Gastrocnemius medialis (tissue), 4 donors: ENCODE results near the gene HS3ST5.
"Not testable (repeated sequence)": the region's sequence is repeated elsewhere in the genome, so short reads cannot be mapped to it uniquely, and the experiment has no call there.

Source experiments
- POLR2A ChIP-seq, 2 donors: fragments of 450-650 bp; IDR thresholded peaks; one replicate each; pipeline ENCODE4 v1.6.1; 2017; ENCODE audit warnings: antibody characterized with exemption in 2 of 2, mild to moderate bottlenecking in 2 of 2, moderate library complexity in 2 of 2
- TF ChIP-seq, protein P1 (sequence below), 5 experiments: fragments of 450-650 bp in 3 of 5; fragments of 200-600 bp in 2 of 5; sonication (generic) in 2 of 5; IDR thresholded peaks in 4 of 5; conservative IDR thresholded peaks in 1 of 5; 1 replicate in 4 of 5; 2 replicates in 1 of 5; pipeline ENCODE4 v1.5.1; 2016 to 2019; ENCODE audit warnings: antibody characterized with exemption in 5 of 5, mild to moderate bottlenecking in 3 of 5, moderate library complexity in 3 of 5

DNA sequence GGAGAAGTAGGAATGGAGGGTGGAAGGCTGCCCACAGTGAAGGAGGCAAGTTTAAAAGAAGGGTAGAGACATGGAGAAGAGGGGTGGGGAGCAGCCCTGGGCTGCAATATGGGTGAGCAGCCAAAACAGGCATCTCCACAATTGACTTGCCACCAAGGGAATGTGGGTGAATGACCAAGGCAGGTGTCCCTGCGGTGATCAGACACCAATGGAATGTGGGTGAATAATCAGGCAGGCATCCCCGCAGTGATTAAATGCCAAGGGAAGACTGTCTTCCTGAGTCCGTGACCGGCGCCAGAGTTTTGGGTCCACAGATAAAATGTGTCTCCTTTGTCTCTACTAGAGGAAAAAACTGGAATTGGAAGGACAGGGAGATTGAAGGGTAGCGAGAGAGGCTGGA, 325.7 kb downstream of the HS3ST5 start:
- TF ChIP-seq, protein P1, sequence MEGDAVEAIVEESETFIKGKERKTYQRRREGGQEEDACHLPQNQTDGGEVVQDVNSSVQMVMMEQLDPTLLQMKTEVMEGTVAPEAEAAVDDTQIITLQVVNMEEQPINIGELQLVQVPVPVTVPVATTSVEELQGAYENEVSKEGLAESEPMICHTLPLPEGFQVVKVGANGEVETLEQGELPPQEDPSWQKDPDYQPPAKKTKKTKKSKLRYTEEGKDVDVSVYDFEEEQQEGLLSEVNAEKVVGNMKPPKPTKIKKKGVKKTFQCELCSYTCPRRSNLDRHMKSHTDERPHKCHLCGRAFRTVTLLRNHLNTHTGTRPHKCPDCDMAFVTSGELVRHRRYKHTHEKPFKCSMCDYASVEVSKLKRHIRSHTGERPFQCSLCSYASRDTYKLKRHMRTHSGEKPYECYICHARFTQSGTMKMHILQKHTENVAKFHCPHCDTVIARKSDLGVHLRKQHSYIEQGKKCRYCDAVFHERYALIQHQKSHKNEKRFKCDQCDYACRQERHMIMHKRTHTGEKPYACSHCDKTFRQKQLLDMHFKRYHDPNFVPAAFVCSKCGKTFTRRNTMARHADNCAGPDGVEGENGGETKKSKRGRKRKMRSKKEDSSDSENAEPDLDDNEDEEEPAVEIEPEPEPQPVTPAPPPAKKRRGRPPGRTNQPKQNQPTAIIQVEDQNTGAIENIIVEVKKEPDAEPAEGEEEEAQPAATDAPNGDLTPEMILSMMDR (IDR thresholded peaks at IDR 0.05 in 4 of 5, conservative IDR thresholded peaks at IDR 0.05 in 1 of 5), result not testable (repeated sequence)
- not testable (repeated sequence) for TF ChIP-seq POLR2A (IDR thresholded peaks at IDR 0.05)
